SK-N-DZ (cell line): ENCODE data around the gene FBXO45.
A peak's percentile ranks its signal among the peaks of the same experiment; 100 is the strongest.
"Not testable (repeated sequence)": the region's sequence is repeated elsewhere in the genome, so short reads cannot be mapped to it uniquely, and the experiment has no call there.

Experiments
- DNase-seq: peaks from one replicate; pipeline ENCODE4 v3.0.0-alpha.2; 2015; ENCODE audit warnings: low spot score

Gene FBXO45

DNA sequence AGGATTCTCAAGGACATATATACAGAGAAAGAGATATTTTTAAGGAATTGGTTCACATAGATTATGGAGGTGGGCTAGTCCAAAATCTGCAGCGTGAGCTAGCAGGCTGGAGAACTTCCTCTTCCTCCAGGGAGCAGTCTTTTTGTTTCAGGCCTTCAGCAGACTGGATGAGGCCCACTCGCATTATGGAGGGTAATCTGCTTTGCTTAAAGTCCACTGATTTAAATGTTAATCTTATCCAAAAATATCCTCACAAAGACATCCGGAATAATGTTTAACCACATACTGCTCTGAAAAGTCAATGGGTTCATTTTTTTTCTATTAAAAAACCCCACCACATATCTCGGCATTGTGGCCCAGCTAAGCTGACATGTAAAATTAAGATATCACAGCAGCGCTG is 48.8 kb downstream of the FBXO45 start:
- DNase-seq, result no peak

DNA sequence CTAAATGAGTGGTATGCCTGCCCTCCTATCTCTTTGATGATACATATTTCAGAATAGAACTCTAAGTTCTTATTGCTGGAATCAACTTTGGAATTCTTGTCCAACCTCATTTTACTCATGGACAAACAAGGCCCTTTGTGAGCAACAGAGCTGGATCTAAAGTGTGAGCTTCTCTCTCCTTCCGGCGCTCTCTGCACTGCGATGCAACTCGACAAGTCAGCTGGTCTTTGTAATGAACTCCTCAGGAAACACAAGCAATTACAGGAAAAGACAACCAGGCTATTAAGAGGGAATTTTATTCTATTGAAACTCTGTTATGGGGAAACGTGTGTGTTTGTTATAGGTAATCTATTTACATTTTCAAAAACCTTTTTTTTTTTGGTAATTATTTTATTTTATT is 50.8 kb downstream of the FBXO45 start:
- peak; percentile 46 for DNase-seq

DNA sequence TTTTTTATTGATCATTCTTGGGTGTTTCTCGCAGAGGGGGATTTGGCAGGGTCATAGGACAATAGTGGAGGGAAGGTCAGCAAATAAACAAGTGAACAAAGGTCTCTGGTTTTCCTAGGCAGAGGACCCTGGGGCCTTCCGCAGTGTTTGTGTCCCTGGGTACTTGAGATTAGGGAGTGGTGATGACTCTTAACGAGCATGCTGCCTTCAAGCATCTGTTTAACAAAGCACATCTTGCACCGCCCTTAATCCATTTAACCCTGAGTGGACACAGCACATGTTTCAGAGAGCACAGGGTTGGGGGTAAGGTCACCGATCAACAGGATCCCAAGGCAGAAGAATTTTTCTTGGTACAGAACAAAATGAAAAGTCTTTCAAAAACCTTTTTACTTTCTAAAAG is 51.2 kb downstream of the FBXO45 start:
- not testable (repeated sequence) for DNase-seq

DNA sequence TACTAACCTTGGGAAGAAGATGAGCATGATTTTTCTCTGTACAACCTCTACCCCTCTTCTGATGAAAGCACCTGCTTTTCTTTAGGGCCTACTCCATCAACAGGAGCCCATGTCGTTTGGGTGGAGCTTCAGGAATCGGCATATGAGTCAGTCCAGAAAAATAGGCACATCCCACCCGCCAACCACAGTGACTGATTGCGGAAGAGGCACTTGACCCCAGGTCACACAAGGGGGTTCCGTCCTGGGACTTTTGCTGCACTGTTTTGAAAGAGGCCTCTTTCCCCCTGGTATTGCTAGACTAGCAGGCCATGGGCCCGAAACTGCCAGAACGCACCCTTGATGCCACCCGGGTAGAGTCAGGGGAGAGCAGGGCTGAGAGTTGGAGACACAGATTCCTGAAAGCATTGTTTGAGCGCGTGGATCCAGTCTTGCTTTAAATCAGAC is 51.7 kb downstream of the FBXO45 start:
- DNase-seq, result peak; percentile 50

DNA sequence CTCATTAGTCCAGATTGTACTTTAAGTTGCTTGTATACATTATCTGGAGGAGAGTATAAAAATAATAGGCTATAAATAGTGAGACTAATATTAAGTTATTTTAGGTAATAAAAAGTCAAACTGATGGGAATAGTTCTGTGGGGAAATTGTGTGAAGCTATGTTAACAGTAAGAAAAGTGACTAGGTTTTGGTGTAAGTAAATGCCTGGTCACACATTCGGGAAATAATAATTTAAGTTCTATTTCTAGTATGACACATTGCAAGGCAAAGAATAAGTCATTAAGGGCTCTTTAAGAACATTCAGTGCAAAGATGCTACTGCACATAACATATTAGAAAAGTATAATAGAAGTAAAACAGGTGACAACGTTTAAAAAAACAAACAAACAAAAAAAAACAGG is 52.2 kb downstream of the FBXO45 start:
- no peak for DNase-seq

DNA sequence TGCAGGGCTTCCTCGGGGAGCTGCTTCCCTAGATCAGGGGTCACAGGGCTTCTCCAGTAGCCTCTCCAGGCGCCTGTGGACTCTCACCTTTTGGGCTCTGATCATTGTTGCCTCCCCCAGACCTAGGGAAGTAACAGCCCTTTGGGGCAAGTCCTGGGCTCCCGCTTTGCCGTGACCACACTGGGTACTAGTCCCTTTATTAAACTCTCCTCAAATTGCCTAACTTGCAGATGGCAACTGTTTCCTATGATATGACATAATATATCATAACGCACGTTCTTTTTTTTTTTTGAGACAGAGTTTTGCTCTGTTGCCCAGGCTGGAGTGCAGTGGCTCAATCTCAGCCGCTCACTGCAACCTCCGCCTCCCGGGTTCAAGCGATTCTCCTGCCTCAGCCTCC is 53.2 kb downstream of the FBXO45 start:
- DNase-seq, result no peak

DNA sequence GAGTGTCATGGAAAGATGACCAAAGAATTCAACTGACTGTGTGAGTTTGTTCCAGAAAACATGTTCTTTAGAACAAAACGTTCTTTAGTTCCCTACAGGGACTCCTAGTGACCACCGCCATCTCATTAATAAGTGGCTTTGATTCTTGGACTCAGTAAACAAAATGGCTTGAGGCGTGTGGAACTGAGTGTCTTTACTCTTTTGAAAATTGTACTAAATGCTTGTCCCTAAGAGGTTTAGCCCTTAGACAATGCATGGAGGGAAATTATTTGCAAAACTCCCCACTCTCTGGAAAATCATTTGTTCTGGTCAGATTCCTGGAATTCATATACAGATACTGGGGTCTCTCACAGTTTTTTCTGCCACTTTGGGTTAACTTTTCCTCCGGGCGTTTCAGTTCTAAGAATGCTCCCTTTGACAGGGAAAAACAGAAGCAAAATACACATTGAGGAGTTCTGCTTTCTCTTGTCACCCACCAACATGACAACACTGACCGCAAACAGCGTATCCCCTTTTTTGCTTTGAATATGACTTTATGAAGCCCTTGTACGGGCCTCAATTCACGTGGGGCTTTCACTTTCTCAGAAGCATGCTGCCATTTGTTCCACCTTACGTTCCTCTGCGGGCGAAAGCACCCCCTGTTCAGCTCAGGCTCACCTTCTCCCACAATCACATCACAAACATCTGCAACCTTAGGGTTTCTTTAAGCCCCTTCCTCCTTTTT is 55.8 kb downstream of the FBXO45 start:
- DNase-seq, result no peak

DNA sequence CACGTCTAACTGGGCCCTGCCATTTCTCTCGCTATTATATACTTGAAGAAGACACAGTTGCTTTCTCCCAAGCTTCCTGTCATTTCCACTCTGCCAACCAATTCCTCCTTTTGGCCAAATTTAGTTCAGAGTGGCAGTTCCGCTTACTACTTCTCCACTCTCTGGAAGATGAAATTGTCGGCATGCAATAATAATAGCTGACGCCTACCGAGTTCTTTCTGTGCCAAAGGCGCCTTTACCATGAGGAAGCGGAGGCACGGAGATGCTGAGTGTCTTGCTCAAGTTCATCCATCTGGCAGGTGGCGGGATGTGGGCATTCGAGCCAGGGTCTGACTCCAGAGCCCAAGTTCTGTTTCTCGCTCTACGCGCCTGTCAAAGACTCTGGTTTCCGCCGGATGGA is 56.4 kb downstream of the FBXO45 start:
- no peak for DNase-seq

DNA sequence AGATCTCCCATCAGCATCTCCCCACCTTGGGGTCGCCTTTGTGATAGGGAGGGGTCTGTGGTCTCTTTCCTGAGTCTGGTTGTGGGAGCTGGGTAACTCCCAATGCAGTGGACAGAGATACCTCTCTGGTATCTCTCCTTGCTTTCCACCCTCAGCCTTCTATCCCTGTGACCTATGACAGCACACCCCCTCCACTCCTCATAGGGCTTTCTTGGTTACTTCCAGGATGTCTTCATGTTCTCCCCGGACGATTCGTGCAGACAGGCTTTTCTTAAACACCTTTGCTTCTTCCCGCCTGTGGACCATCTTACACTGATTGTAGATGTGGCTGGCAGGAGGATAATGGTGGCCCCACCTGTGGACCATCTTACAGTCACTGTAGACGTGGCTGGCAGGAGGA is 56.9 kb downstream of the FBXO45 start:
- DNase-seq, result no peak

DNA sequence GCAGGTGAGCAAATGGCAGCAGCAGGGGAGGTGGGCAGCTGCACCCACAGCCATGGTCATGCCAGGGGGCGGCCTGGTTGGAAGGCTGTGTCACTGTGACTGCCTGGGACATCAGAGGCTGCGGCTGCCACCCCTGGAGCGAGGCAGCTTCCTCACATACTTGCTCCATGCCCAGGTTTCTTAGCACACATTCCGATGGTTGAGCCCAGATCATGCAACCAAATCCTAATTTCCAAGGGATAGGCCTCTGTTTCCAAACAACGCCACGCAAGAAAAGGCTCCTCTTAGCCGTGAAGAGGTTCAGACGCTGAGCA is 59.4 kb downstream of the FBXO45 start:
- no peak for DNase-seq

DNA sequence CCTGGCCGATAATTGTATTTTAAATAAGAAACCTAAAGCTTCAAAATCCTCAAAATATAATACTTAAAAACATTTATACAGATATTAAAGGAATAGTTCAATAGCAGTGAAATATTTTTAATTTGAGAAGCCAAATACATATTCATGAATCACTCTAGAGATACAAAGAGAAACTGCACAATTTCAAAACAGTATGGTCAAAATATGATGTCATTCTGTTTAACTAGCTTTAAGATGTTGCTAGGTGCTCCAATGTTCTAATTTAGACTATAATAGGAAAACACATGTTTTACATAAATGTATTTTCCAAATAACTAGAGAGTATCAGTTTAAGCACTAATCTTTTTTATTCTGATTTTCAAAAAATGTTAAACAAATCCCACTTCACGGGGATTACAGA is 60.8 kb downstream of the FBXO45 start:
- DNase-seq, result no peak

DNA sequence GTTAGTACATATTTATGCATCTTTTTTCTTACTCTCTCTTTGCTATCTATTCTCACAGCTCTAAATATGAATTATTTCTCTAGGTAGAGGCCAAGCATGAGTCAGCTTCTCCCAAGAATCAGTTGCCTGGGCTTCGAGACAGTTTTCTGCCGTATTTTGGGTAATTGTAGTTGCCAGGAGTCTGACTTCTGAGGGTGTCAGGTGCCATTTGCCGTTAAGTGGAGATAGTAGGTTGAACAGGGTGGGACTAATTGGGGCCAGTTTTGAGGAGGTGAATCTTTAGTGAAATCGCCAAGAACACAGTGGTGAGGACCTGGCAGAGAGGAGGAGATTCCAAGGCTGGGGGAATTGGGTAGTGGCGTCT is 63.2 kb downstream of the FBXO45 start:
- no peak for DNase-seq

DNA sequence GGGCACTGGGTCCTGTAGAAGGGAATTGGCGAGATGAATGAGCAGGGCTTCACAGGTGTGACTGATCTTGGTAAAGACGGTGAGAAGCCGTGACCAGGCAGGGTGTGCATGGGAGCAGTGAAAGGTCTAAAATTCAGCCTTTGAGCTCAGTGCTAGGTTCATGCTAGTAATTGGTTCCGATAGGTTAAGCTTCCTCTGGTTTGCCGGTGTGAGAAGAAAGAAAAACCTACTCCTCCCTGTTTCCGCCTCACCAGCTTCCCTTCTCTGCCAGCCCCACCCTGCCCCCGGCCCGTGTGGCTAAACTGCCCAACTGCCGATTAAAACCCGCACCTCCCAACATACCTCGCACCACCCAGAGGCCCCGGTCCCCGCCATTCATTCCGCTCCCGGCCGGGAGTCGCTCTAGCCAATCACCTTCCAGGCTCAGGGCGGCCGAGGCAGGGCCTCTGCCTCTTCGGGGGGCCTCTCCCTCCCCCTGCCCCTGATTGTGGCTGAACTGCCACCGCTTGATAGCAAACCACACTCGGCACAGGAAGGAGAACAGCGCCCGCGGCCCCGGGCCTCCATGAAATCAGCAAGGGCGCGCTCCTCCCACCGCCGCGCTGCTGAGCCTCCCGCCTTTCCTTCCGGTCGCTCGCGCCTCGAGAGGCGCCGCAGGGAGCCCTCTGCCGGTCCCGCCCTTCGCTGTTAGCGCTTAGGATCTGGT is 63.7 kb downstream of the FBXO45 start:
- DNase-seq, result peak; percentile 91

DNA sequence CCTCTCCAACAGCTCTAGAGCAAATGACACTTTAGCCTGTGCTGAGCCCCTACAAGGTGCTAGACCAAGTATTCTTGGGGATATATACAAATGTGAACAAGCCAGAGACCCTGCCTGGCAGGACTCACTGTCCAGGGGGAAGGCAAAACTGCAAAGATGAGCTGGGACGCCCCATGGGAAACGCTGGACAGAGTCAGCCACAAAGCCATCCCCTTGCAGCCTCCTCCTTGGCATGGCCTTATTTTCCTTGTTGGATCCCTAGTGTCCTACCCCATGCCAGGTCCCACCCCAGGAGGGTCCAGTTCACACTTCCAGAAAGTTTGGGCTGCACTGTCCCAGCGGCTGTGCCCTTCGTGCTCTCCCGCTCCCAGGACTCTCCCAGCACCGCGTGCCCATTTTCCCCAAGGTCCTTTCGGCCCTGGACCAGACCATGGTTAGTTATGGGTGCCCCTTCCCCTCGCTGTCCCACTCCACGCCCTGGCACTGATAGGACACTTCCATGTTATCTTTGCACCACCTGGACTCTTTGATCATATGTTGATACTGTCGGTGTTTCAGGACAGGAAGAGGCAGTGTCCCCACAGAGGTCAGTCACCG is 65.2 kb downstream of the FBXO45 start:
- no peak for DNase-seq

DNA sequence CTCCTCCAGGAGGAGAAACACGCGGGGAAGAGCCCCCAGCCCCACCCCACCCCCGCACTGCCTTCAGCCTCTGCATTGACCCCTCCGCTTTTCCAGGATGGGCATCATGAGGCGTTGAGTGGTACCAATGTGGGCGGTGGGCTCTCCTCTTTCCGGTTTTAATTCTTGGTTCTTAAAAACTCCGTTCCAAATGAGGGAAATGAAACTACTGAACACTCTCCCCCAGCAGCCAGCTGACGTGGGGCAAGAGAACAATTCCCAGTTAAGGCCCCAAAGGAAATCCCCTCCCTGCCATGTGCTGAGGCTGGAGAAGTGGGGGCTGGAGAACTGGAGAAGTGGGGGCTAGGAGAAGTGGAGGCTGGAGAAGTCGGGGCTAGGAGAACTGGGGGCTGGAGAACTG is 65.8 kb downstream of the FBXO45 start:
- no peak for DNase-seq

DNA sequence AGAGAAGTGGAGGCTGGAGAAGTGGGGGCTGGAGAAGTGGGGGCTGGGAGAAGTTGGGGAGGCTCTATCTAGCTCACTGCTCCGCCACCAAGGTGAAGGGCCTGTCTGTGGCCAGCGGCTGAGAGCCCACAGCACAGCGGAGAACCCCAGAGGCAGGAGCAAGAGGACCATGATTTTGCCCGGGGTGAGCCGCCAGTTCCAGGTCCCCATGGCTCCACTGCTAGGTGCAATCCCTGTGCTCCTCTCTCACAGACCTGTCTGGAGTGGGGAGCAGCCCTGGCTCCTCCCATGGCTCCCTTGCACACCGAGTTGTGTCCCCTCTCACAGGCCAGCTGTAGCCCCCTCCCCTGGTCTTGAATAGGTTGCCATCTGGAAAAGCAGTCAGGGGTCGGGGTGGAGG is 66.4 kb downstream of the FBXO45 start:
- no peak for DNase-seq

DNA sequence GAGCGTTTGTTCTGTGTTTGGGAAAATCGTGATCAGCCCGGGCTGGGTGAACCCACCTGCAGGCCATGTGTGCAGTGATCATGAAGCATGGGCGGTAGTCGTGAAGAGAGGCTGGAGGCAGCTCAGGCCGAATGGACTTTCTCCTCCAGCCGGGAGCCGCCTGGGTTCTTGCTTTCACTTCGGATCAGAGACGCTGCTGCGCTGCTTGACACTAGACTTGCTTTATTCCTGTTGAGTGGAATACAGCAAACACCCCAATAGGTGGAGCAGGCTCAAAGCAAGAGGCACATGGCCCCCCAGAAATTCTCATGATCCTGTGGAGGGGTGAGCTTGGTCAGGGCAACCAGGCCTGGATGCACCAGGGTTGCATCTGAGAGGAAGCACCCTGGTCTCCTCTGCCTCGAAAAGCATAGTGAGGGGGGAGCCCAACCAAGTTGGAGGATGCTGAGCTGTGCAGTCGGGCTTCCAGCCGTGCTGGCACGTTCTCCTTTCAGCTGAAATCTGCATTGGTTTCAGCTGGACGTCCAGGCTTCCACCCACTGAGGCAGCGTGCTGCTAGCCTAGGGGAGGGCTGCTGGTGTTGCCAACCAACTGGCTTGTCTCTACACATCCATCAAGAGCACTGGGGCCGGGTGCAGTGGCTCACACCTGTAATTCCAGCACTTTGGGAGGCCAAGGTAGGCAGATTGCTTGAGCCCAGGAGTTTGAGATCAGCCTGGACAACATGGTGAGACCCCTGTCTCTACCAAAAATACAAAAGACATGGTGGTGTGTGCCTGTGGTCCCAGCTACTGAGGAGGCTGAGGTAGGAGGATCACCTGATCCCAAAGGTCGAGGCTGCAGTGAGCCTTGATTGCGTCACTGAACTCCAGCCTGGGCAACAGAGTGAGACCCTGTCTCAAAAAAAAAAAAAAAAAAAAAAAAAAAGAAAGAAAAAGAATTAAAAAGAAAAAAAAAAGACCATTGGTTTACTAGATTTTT is 68.2 kb downstream of the FBXO45 start:
- no peak for DNase-seq

DNA sequence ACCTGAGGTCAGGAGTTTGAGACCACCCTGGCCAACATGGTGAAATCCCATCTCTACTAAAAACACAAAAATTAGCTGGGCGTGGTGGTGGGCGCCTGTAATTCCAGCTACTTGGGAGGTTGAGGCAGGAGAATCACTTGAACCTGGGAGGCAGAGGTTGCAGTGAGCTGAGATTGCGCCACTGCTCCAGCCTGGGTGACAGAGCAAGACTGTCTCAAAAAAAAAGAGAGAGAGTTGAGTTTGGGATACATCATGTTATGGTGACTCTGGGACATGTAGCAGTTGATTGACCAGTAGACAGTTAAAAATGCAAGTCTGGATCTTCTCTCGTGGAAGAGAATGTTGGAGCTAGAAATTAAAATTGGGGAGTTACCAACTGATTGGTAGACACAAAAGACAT is 69.5 kb downstream of the FBXO45 start:
- DNase-seq, result not testable (repeated sequence)
